HEK293T (cell line): ENCODE results near the gene EVI2B.
"Not testable (repeated sequence)": the region's sequence is repeated elsewhere in the genome, so short reads cannot be mapped to it uniquely, and the experiment has no call there.

Experiments used
- CTCF ChIA-PET: fragments of 350-600 bp; formaldehyde crosslinking; extraction: SDS; loops from one replicate; lab custom pipeline; 2021; ENCODE audit warnings: antibody characterized with exemption, inconsistent platforms; lab: Yijun Ruan, JAX
- POLR2A ChIA-PET: fragments of 350-600 bp; formaldehyde crosslinking; extraction: SDS; loops from one replicate; lab custom pipeline; 2020; ENCODE audit warnings: antibody characterized with exemption, inconsistent platforms; lab: Yijun Ruan, JAX
- DNase-seq: peaks from one replicate; pipeline ENCODE4 v3.0.0; 2012; ENCODE audit warnings: mixed read lengths; ENCODE audit errors: extremely low spot score
- ARNT ChIP-seq: fragments of 450-650 bp; IDR thresholded peaks from 2 replicates; pipeline ENCODE4 v1.6.1; 2017; ENCODE audit warnings: mild to moderate bottlenecking
- BHLHE40 ChIP-seq: fragments of 450-650 bp; IDR thresholded peaks from 2 replicates; pipeline ENCODE4 v1.6.1; 2016; ENCODE audit warnings: mild to moderate bottlenecking, moderate library complexity, borderline replicate concordance
- CTBP1 ChIP-seq: fragments of 450-650 bp; IDR thresholded peaks from 2 replicates; pipeline ENCODE4 v1.6.1; 2016; ENCODE audit warnings: borderline replicate concordance
- ELF4 ChIP-seq: fragments of 450-650 bp; IDR thresholded peaks from 2 replicates; pipeline ENCODE4 v1.6.1; 2017; ENCODE audit warnings: antibody characterized with exemption
- FOXA1 ChIP-seq: fragments of 450-650 bp; IDR thresholded peaks from 2 replicates; pipeline ENCODE4 v1.6.1; 2016; ENCODE audit warnings: mild to moderate bottlenecking
- FOXK2 ChIP-seq: fragments of 450-650 bp; IDR thresholded peaks from 2 replicates; pipeline ENCODE4 v1.6.1; 2016; ENCODE audit warnings: mild to moderate bottlenecking
- FOXM1 ChIP-seq: fragments of 450-650 bp; IDR thresholded peaks from 2 replicates; pipeline ENCODE4 v1.6.1; 2017; ENCODE audit warnings: mild to moderate bottlenecking, borderline replicate concordance
- HDGF ChIP-seq: fragments of 450-650 bp; IDR thresholded peaks from 2 replicates; pipeline ENCODE4 v1.6.1; 2017; ENCODE audit warnings: antibody characterized with exemption, borderline replicate concordance
- L3MBTL2 ChIP-seq: fragments of 450-650 bp; conservative IDR thresholded peaks from 2 replicates; pipeline ENCODE4 v1.6.1; 2016; ENCODE audit warnings: mild to moderate bottlenecking
- LEF1 ChIP-seq: fragments of 450-650 bp; IDR thresholded peaks from 2 replicates; pipeline ENCODE4 v1.6.1; 2017; ENCODE audit warnings: mild to moderate bottlenecking, borderline replicate concordance
- NFRKB ChIP-seq: fragments of 450-650 bp; IDR thresholded peaks from 2 replicates; pipeline ENCODE4 v1.6.1; 2016; ENCODE audit warnings: mild to moderate bottlenecking, moderate library complexity
- PKNOX1 ChIP-seq: fragments of 450-650 bp; IDR thresholded peaks from 2 replicates; pipeline ENCODE4 v1.6.1; 2016
- SP1 ChIP-seq: fragments of 450-650 bp; IDR thresholded peaks from 2 replicates; pipeline ENCODE4 v1.6.1; 2017
- SUZ12 ChIP-seq: fragments of 450-650 bp; IDR thresholded peaks from 2 replicates; pipeline ENCODE4 v1.6.1; 2016; ENCODE audit warnings: mild to moderate bottlenecking
- TARDBP ChIP-seq: fragments of 450-650 bp; IDR thresholded peaks from 2 replicates; pipeline ENCODE4 v1.6.1; 2016
- ZNF384 ChIP-seq: fragments of 450-650 bp; IDR thresholded peaks from 2 replicates; pipeline ENCODE4 v1.6.1; 2016

Gene EVI2B

DNA sequence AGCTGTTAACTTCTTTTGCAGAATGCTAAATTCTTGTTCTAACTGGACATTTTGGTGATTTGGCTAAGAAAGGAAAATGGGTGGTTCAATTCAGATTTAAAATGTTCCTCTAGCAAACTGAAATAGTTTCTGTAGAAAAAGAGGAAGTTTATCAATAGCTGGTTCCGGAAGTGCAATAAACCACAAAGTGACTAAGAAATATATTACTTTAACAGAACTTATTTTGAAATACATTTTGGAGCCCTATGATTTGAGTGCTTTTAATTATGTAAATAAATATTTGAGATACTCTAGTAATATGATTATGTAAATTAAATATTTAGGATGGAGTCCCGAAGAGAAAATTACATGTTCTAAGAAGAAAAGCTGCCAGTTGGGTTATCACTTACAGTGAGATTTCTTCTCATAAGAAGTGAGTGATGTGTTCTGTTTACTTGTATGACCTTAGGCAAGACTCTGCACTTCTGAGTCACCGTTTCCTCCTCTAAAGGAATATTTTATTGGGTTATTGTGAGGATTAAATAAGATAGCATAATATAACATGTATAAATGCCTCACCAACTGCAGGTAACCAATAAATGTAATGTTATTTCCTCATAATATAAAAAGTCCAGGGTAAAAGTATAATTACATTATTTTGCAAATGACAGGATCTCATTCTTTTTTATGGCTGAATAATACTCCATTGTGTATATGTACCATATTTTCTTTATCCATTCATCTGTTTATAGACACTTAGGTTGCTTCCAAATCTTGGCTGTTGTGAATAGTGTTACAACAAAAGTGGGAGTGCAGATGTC lies at the start of gene EVI2B:
EVI2B (minus strand) TSS at position 73 of the 800 bp plus-strand sequence. CDS start 8,445 bp downstream, outside the sequence.
- no peak for DNase-seq
- ChIA-PET POLR2A (no interaction called here), CTCF (interaction anchor here (0.7 kb wide), 1 partner anchor 31 kb away, joined by 3 read pairs; no protein-coding TSS in a partner anchor)
- TF ChIP-seq HDGF (no peak), CTBP1 (no peak), LEF1 (no peak), NFRKB (no peak), TARDBP (no peak), SP1 (no peak), FOXK2 (no peak), FOXA1 (no peak)

- DNase-seq = no peak
- ChIA-PET POLR2A (no interaction called here), CTCF (no interaction called here)
- no peak for TF ChIP-seq TARDBP
- TF ChIP-seq LEF1 = no peak
- TF ChIP-seq SP1 = no peak
- no peak for TF ChIP-seq BHLHE40
- TF ChIP-seq FOXA1 = no peak
Measured at GRCh38 chr17:31357839-31358394, 44.1 kb upstream of the EVI2B start.

DNA sequence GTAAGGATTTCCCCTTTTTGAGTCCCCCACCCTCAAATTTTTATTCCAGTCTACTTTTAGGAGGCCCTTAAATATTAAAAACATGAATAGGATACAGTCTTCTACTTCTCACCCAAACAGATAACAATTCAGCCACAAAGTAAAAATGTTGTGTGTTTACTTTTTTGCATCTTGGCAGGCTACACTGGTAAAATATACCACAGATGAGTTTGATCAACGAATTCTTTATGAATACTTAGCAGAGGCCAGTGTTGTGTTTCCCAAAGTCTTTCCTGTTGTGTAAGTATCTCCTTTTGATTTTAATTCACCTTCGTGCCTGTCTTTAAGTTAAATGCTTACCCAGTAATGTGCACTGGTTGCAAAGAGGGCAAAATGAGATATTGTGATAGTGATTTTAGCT lies 43.2 kb upstream of the EVI2B start:
- ChIA-PET POLR2A (no interaction called here), CTCF (no interaction called here)
- no peak for TF ChIP-seq ARNT
- no peak for TF ChIP-seq ZNF384
- TF ChIP-seq FOXA1 = no peak
- no peak for TF ChIP-seq HDGF
- TF ChIP-seq ELF4 = no peak
- TF ChIP-seq L3MBTL2 = no peak
- TF ChIP-seq PKNOX1 = no peak
- TF ChIP-seq TARDBP = no peak
- no peak for TF ChIP-seq LEF1
- TF ChIP-seq SUZ12 = no peak
- no peak for DNase-seq

- TF ChIP-seq HDGF = no peak
- no peak for TF ChIP-seq FOXK2
- TF ChIP-seq L3MBTL2 = no peak
- TF ChIP-seq BHLHE40 = no peak
- TF ChIP-seq FOXA1 = no peak
- TF ChIP-seq LEF1 = no peak
- TF ChIP-seq CTBP1 = no peak
- no peak for TF ChIP-seq SUZ12
- no peak for TF ChIP-seq ELF4
- no peak for TF ChIP-seq ARNT
- CTCF ChIA-PET = no interaction called here
- DNase-seq = no peak
- POLR2A ChIA-PET = no interaction called here
Measured at GRCh38 chr17:31355935-31356334, 42.1 kb upstream of the EVI2B start.

DNA sequence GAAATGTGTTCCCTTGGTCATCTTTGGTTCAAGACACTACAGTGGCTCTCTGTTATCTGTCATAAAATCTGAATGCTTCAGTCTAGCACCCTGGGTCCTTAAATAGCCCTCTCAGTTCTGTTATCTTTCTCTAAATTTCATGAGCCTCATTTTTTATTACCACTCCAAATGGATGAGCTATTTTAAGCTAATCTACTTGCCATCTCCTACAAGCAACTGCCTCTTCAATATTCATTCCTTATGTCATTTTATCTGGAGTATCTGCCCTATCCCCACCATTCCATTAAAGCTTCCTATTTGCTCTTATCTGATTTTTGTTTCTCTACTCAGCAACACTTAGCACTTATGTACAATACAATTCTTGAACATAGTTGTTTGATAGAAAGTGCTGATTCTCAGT lies 35.6 kb upstream of the EVI2B start:
- TF ChIP-seq NFRKB (no peak), ARNT (no peak), TARDBP (no peak), LEF1 (no peak), ELF4 (no peak), FOXA1 (no peak), FOXM1 (no peak), PKNOX1 (no peak)
- ChIA-PET CTCF (interaction anchor here (0.6 kb wide), 1 partner anchor 28 kb away, joined by 3 read pairs; no protein-coding TSS in a partner anchor), POLR2A (no interaction called here)
- no peak for DNase-seq

DNA sequence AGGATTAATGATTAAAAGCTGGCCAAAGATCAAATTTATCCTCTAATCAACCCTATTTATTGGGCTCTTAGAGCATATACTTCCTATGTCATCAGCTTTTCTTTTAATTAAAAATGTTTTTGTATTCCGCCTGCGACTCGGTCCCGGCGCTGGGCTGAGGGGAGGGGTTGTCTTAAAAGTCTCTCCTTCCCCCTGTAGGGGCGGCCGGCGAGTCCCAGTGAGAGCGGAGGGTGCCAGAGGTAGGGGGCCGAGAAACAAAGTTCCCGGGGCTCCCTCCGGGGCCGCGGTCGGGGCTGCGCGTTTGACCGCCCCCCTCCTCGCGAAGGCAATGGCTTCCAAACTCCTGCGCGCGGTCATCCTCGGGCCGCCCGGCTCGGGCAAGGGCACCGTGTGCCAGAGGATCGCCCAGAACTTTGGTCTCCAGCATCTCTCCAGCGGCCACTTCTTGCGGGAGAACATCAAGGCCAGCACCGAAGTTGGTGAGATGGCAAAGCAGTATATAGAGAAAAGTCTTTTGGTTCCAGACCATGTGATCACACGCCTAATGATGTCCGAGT lies 31.4 kb upstream of the EVI2B start:
- POLR2A ChIA-PET, CTCF ChIA-PET, DNase-seq: not testable (repeated sequence)
